Glutamatergic neuron (in vitro differentiated cells): ENCODE results near the gene RPS2. TPM values are rescaled to one million over a fixed set of nuclear protein-coding genes. Genes with fewer than 3 reads are reported as not detected.

Experiments
- DNase-seq: peaks from one replicate; pipeline ENCODE4 v3.0.0; 2022
- H3K27ac Mint-ChIP-seq: one replicate; pipeline ENCODE4 v1.8.0; 2020; ENCODE audit warnings: mild to moderate bottlenecking, mixed read lengths, inconsistent platforms; ENCODE audit not compliant: unreplicated experiment
- H3K27me3 Mint-ChIP-seq: one replicate; pipeline ENCODE4 v1.8.0; 2020; ENCODE audit warnings: mild to moderate bottlenecking, moderate library complexity, mixed read lengths, inconsistent platforms; ENCODE audit not compliant: unreplicated experiment
- H3K36me3 Mint-ChIP-seq: one replicate; pipeline ENCODE4 v1.8.0; 2020; ENCODE audit warnings: mild to moderate bottlenecking, mixed read lengths, inconsistent platforms; ENCODE audit not compliant: unreplicated experiment
- H3K4me1 Mint-ChIP-seq: one replicate; pipeline ENCODE4 v1.8.0; 2020; ENCODE audit warnings: mild to moderate bottlenecking, low read depth, mixed read lengths, inconsistent platforms; ENCODE audit not compliant: unreplicated experiment
- H3K4me3 Mint-ChIP-seq: one replicate; pipeline ENCODE4 v1.8.0; 2020; ENCODE audit warnings: mild to moderate bottlenecking, mixed read lengths, inconsistent platforms; ENCODE audit not compliant: unreplicated experiment
- H3K9me3 Mint-ChIP-seq: one replicate; pipeline ENCODE4 v1.8.0; 2020; ENCODE audit warnings: mild to moderate bottlenecking, moderate library complexity, mixed read lengths, inconsistent platforms; ENCODE audit not compliant: unreplicated experiment
- total RNA-seq: library from RNA; stranded (reverse); fragmentation: NEBNext Ultra II Directional; extraction: Animal tissue kit (Norgen Biotek cat#: 25700); gene quantifications from one replicate; pipeline ENCODE4 v1.2.1, GENCODE V29; 2021; ENCODE audit not compliant: unreplicated experiment
- TF ChIP-seq, protein P1 (sequence below): fragments of 200-600 bp; sonication (generic); IDR thresholded peaks from one replicate; pipeline ENCODE4 v1.5.0; 2021; ENCODE audit not compliant: partially characterized antibody, unreplicated experiment

Gene RPS2
- total RNA-seq, 1 donor from 2014 or later: 1,772 TPM

DNA sequence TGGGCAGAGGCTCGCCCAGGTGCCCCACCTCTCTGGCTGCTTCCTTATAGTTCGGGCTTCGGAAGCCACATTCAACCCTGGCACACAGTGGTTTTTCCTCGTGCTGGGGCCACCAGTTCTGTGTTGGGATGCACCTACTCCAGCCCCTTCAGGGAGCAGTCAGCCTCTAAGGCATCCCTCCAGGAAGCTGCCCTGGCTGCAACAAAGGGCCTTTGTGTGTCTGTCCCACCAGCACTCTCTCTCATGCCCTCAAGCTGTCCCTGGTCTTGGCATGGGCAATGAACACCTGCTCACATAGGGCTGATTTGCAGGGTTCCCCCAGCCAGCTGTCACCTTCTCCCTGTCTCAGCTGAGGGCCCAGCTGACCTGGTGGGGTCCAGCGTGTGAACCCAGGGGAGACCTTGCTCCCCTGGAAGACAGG is 17.4 kb upstream of the RPS2 start:
- DNase-seq: no peak
- Mint-ChIP-seq H3K4me1 (peaks cover 16% of the 10 kb centered on the region), H3K27me3 (peaks cover 11% of the 10 kb centered on the region), H3K27ac (peak overlapping the region; percentile 92), H3K36me3 (no peaks in the 10 kb centered on the region), H3K4me3 (peak overlapping the region; percentile 87), H3K9me3 (peaks cover 2% of the 10 kb centered on the region)
- TF ChIP-seq, protein P1, sequence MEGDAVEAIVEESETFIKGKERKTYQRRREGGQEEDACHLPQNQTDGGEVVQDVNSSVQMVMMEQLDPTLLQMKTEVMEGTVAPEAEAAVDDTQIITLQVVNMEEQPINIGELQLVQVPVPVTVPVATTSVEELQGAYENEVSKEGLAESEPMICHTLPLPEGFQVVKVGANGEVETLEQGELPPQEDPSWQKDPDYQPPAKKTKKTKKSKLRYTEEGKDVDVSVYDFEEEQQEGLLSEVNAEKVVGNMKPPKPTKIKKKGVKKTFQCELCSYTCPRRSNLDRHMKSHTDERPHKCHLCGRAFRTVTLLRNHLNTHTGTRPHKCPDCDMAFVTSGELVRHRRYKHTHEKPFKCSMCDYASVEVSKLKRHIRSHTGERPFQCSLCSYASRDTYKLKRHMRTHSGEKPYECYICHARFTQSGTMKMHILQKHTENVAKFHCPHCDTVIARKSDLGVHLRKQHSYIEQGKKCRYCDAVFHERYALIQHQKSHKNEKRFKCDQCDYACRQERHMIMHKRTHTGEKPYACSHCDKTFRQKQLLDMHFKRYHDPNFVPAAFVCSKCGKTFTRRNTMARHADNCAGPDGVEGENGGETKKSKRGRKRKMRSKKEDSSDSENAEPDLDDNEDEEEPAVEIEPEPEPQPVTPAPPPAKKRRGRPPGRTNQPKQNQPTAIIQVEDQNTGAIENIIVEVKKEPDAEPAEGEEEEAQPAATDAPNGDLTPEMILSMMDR: no peak

GRCh38 chr16:1981398-1981836 is 16.8 kb upstream of the RPS2 start, which contains the start of gene NOXO1:
Gene NOXO1, minus strand, starts transcription at chr16:1981469. Its CDS starts 290 bp downstream, at chr16:1981179.
- DNase-seq: no peak
- Mint-ChIP-seq H3K27ac (peak within 1 kb of the TSS; percentile 92), H3K4me1 (peaks cover 16% of the 10 kb centered on the region), H3K27me3 (peaks cover 11% of the 10 kb centered on the region), H3K9me3 (peaks cover 2% of the 10 kb centered on the region), H3K36me3 (no peaks in the 10 kb centered on the region), H3K4me3 (peak within 1 kb of the TSS; percentile 87)
- TF ChIP-seq, protein P1: no peak

GRCh38 chr16:1980770-1981087 is 16.1 kb upstream of the RPS2 start:
- H3K9me3 Mint-ChIP-seq: peaks cover 2% of the 10 kb centered on the region
- peaks cover 11% of the 10 kb centered on the region for H3K27me3 Mint-ChIP-seq
- H3K27ac Mint-ChIP-seq: no peak overlapping the region
- H3K4me3 Mint-ChIP-seq: no peak overlapping the region
- DNase-seq: no peak
- peaks cover 16% of the 10 kb centered on the region for H3K4me1 Mint-ChIP-seq
- TF ChIP-seq, protein P1: no peak
- no peaks in the 10 kb centered on the region for H3K36me3 Mint-ChIP-seq

DNA sequence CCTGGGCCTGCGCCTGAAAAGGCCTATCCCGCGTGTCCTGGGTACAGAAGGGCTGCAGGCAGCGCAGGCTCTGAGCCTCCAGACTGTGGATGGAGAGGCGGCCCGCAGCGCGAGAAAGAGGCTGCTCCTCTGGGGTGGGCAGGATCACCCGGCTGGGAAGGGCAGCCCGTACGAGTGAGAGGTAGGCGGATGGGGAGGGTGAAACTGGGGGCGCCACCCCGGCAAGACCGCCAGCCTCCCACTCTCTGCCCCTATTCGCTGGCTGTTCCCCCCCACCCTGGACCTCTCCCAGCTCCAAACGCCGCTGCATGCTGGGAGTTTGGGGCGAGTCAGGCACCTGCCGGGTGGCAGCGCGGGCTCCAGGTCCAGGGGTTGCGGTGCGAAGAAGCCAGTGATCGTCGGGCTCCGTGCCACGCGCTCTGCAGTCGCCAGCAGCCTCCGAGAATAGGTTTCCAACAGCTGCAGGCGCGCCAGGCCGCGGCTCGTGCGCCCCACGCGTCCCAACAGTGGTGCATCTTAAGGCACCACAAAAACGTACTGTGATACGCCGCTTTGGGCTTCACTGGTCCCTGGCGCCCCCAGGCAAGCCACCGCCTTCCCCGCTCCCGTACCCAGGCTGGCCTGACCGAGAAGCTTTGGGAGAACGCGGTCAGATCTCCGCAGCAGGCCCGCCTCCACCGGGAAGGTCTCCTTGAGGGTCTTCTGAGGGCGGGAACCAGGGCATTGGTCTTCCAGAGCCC is 15.6 kb upstream of the RPS2 start:
- Mint-ChIP-seq H3K4me3 (no peak overlapping the region), H3K4me1 (peaks cover 16% of the 10 kb centered on the region), H3K27ac (no peak overlapping the region), H3K27me3 (peaks cover 11% of the 10 kb centered on the region), H3K36me3 (no peaks in the 10 kb centered on the region), H3K9me3 (peaks cover 2% of the 10 kb centered on the region)
- DNase-seq: no peak
- TF ChIP-seq, protein P1: no peak

DNA sequence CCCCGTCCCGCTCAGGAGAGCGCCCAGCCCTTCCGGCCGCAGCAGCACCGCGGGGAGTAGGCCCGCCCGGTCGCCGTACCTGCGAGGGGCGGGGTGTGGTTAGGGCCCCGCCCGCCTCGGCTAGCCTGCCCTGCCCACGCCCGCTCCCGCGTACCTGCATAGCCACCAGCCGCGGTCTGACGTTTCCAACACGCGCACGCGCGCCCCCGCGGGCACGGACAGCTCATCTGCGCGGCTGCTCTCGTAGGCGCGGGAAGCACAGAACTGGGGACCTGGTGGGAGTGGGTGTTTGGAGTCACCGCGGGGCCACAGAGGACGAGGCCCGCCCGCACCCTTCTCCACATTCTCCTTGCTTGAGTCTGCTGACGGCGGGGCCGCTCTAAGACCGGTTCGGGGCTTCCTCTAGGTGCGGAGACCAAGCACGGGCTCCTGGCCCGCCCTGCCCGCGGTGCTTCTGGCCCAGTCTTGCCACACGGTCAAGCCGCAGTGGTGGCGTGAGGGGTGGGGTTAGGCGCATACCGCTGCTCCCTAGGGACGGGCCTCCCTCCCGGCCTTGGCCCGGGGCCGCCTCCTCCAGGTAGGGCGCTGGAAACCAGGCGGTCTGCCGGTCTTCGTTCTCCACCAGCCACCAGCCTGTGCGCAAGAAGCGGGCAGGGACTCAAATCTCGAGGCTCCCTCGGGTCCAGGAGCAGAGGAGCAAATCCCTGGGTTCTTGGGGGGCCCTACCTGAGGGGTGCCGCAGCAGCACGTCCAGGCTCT is 14.8 kb upstream of the RPS2 start:
- peaks cover 2% of the 10 kb centered on the region for H3K9me3 Mint-ChIP-seq
- TF ChIP-seq, protein P1: no peak
- H3K27me3 Mint-ChIP-seq: peaks cover 8% of the 10 kb centered on the region
- DNase-seq: no peak
- peak overlapping the region; percentile 30 for H3K4me3 Mint-ChIP-seq
- no peak overlapping the region for H3K27ac Mint-ChIP-seq
- H3K4me1 Mint-ChIP-seq: peaks cover 16% of the 10 kb centered on the region
- H3K36me3 Mint-ChIP-seq: no peaks in the 10 kb centered on the region
